GM23248 (cell line): ENCODE results near the gene IFT43.

Experiments used
- EZH2 ChIP-seq: fragments of 200-600 bp; sonication (generic); IDR thresholded peaks from 2 replicates; pipeline ENCODE4 v1.6.1; 2018; ENCODE audit warnings: antibody characterized with exemption, mild to moderate bottlenecking; ENCODE audit not compliant: insufficient read depth, poor library complexity, severe bottlenecking
- EZH2phosphoT487 ChIP-seq: fragments of 200-600 bp; sonication (generic); IDR thresholded peaks from 2 replicates; pipeline ENCODE4 v1.6.1; 2018; ENCODE audit warnings: antibody characterized with exemption, moderate library complexity, mild to moderate bottlenecking, low read depth; ENCODE audit not compliant: insufficient read depth

GRCh38 chr14:75981426-75982265 lies 3.9 kb upstream of the IFT43 start, which contains the start of gene TGFB3:
- no peak for TF ChIP-seq EZH2
- TF ChIP-seq EZH2phosphoT487: no peak
